H1 (cell line): Measurements from ENCODE around the gene LNX2. TPM values are rescaled to one million over a fixed set of nuclear protein-coding genes. Genes with fewer than 3 reads are reported as not detected.

Experiments
- CTCF ChIA-PET: fragments of 300-600 bp; sonication (Branson Sonifier 250); formaldehyde crosslinking; loops from one replicate; lab custom pipeline; 2021; ENCODE audit not compliant: partially characterized antibody; lab: Charles Lee
- POLR2A ChIA-PET: fragments of 300-600 bp; sonication (Branson Sonifier 250); formaldehyde crosslinking; loops from one replicate; lab custom pipeline; 2021; ENCODE audit warnings: inconsistent platforms; ENCODE audit not compliant: partially characterized antibody; lab: Charles Lee
- DNase-seq, 2 experiments: peaks; one replicate each; pipeline versions ENCODE4 v3.0.0 to v3.0.0-alpha.2; 2010 to 2022; ENCODE audit warnings: low spot score in 2 of 2, low read depth in 1 of 2, mixed read lengths in 1 of 2
- FAIRE-seq: peaks from 2 replicates; lab custom pipeline; 2011; peaks lifted over from hg19 to GRCh38; lab: Jason Lieb, UNC
- H2AFZ ChIP-seq: 2 replicates; pipeline ENCODE4 v1.8.1; 2012; ENCODE audit warnings: low read length, inconsistent platforms
- H2AK5ac ChIP-seq: 2 replicates; pipeline ENCODE4 v1.6.1; 2013; ENCODE audit warnings: low read depth, low read length
- H2BK120ac ChIP-seq: replicated peaks from 2 replicates; pipeline ENCODE3; 2013; ENCODE audit warnings: low read depth, low read length, inconsistent platforms
- H2BK12ac ChIP-seq: 2 replicates; pipeline ENCODE4 v1.6.1; 2013; ENCODE audit warnings: low read depth, low read length
- H2BK15ac ChIP-seq: 2 replicates; pipeline ENCODE4 v1.6.1; 2013; ENCODE audit warnings: low read length
- H2BK20ac ChIP-seq: 2 replicates; pipeline ENCODE4 v1.6.1; 2013; ENCODE audit warnings: low read length
- H2BK5ac ChIP-seq: 2 replicates; pipeline ENCODE4 v1.6.1; 2013; ENCODE audit warnings: low read depth, low read length
- H3K14ac ChIP-seq: 2 replicates; pipeline ENCODE4 v1.6.1; 2013; ENCODE audit warnings: inconsistent platforms; ENCODE audit not compliant: insufficient read length
- H3K18ac ChIP-seq: 2 replicates; pipeline ENCODE4 v1.6.1; 2013; ENCODE audit warnings: low read length; ENCODE audit errors: extremely low read depth
- H3K23ac ChIP-seq: 2 replicates; pipeline ENCODE4 v1.6.1; 2013; ENCODE audit warnings: inconsistent platforms; ENCODE audit not compliant: insufficient read length
- H3K23me2 ChIP-seq: 2 replicates; pipeline ENCODE4 v1.6.1; 2013; ENCODE audit warnings: low read depth, low read length
- H3K27ac ChIP-seq: 2 replicates; pipeline ENCODE4 v1.6.1; 2011; ENCODE audit warnings: low read depth, low read length, inconsistent platforms
- H3K27me3 ChIP-seq, 4 experiments: replicated peaks in 1 of 4; 1 replicate in 1 of 4; 2 replicates in 3 of 4; pipeline versions ENCODE4 v1.6.1 to v1.8.1; 2011 to 2013; ENCODE audit warnings: low read length in 3 of 4, mild to moderate bottlenecking in 3 of 4, inconsistent platforms in 2 of 4, mixed read lengths in 2 of 4, moderate library complexity in 1 of 4; ENCODE audit not compliant: control insufficient read depth in 3 of 4, insufficient read depth in 3 of 4; ENCODE audit errors: extremely low read depth in 1 of 4
- H3K36me3 ChIP-seq, 4 experiments: 2 replicates each; pipeline versions ENCODE4 v1.6.1 to v1.8.1; 2011 to 2013; ENCODE audit warnings: mild to moderate bottlenecking in 4 of 4, low read length in 3 of 4, moderate library complexity in 2 of 4, control low read depth in 1 of 4, inconsistent platforms in 1 of 4; ENCODE audit not compliant: insufficient read depth in 4 of 4, control insufficient read depth in 2 of 4
- H3K4ac ChIP-seq: replicated peaks from 2 replicates; pipeline ENCODE3; 2013; ENCODE audit warnings: low read length, low read depth, mixed read lengths, inconsistent platforms; ENCODE audit not compliant: insufficient read length
- H3K4me1 ChIP-seq, 4 experiments: replicated peaks in 1 of 4; 1 replicate in 1 of 4; 2 replicates in 3 of 4; pipeline versions ENCODE4 v1.6.1 to v1.8.1; 2011 to 2013; ENCODE audit warnings: low read length in 3 of 4, inconsistent platforms in 2 of 4, mixed read lengths in 1 of 4; ENCODE audit not compliant: insufficient read depth in 4 of 4, control insufficient read depth in 3 of 4
- H3K4me2 ChIP-seq, 2 experiments: 2 replicates each; pipeline versions ENCODE4 v1.6.1 to v1.8.1; 2011 to 2013; ENCODE audit warnings: low read depth in 2 of 2, low read length in 2 of 2, control low read depth in 1 of 2, inconsistent platforms in 1 of 2, mild to moderate bottlenecking in 1 of 2; ENCODE audit not compliant: insufficient read depth in 1 of 2
- H3K4me3 ChIP-seq, 4 experiments: fragments of 200-600, 300-600 bp in 1 of 4; sonication (generic), shearing (Covaris generic), sonication (Bioruptor Twin) in 1 of 4; 2 replicates each; pipeline versions ENCODE4 v1.5.1 to v1.8.1; 2011 to 2016; ENCODE audit warnings: low read length in 4 of 4, low read depth in 3 of 4, control low read depth in 2 of 4, inconsistent platforms in 2 of 4, mild to moderate bottlenecking in 2 of 4, mixed read lengths in 1 of 4, moderate library complexity in 1 of 4; ENCODE audit not compliant: insufficient read depth in 2 of 4; ENCODE audit errors: extremely low read depth in 1 of 4
- H3K56ac ChIP-seq: replicated peaks from 2 replicates; pipeline ENCODE3; 2013; ENCODE audit warnings: low read depth, mild to moderate bottlenecking, mixed read lengths, low read length, inconsistent platforms; ENCODE audit not compliant: insufficient read length
- H3K79me1 ChIP-seq: 2 replicates; pipeline ENCODE4 v1.6.1; 2013; ENCODE audit warnings: low read depth, low read length, control low read depth
- H3K79me2 ChIP-seq, 2 experiments: 2 replicates each; pipeline versions ENCODE4 v1.6.1 to v1.8.1; 2012 to 2013; ENCODE audit warnings: low read length in 2 of 2, mild to moderate bottlenecking in 2 of 2, inconsistent platforms in 1 of 2; ENCODE audit not compliant: insufficient read depth in 2 of 2, control insufficient read depth in 1 of 2
- H3K9ac ChIP-seq, 4 experiments: replicated peaks in 1 of 4; 1 replicate in 1 of 4; 2 replicates in 3 of 4; pipeline versions ENCODE4 v1.6.1 to v1.8.1; 2011 to 2013; ENCODE audit warnings: low read depth in 3 of 4, low read length in 3 of 4, control low read depth in 2 of 4, mild to moderate bottlenecking in 2 of 4, moderate library complexity in 2 of 4, inconsistent platforms in 1 of 4; ENCODE audit errors: extremely low read depth in 1 of 4
- H3K9me3 ChIP-seq, 2 experiments: 2 replicates each; pipeline versions ENCODE4 v1.6.1 to v1.8.1; 2012 to 2013; ENCODE audit warnings: mild to moderate bottlenecking in 2 of 2, moderate library complexity in 2 of 2, control low read depth in 1 of 2, inconsistent platforms in 1 of 2, low read depth in 1 of 2, low read length in 1 of 2, mixed read lengths in 1 of 2; ENCODE audit not compliant: insufficient read depth in 2 of 2
- H4K20me1 ChIP-seq, 2 experiments: replicated peaks in 1 of 2; 2 replicates each; pipeline versions ENCODE3 to v1.8.1; 2011 to 2013; ENCODE audit warnings: inconsistent platforms in 2 of 2, low read length in 2 of 2, mild to moderate bottlenecking in 1 of 2; ENCODE audit not compliant: insufficient read depth in 2 of 2, control insufficient read depth in 1 of 2
- H4K5ac ChIP-seq: 2 replicates; pipeline ENCODE4 v1.6.1; 2013; ENCODE audit warnings: low read length, low read depth, mixed read lengths, inconsistent platforms; ENCODE audit not compliant: insufficient read length
- H4K8ac ChIP-seq: 2 replicates; pipeline ENCODE4 v1.8.0; 2013; ENCODE audit warnings: mild to moderate bottlenecking, moderate library complexity, low read length, inconsistent platforms; ENCODE audit not compliant: insufficient read depth; ENCODE audit errors: extremely low read depth
- H4K91ac ChIP-seq: replicated peaks from 2 replicates; pipeline ENCODE3; 2013; ENCODE audit warnings: low read length, mixed read lengths, inconsistent platforms; ENCODE audit not compliant: insufficient read length
- CTBP2 ChIP-seq: IDR thresholded peaks from 2 replicates; pipeline ENCODE4 v1.7.0; 2011; ENCODE audit warnings: borderline replicate concordance, mild to moderate bottlenecking, moderate library complexity, mixed read lengths, low read length; ENCODE audit not compliant: insufficient read depth, insufficient read length
- FOSL1 ChIP-seq: IDR thresholded peaks from 2 replicates; pipeline ENCODE4 v1.6.1; 2011; ENCODE audit warnings: mild to moderate bottlenecking, low read depth, low read length, moderate library complexity; ENCODE audit not compliant: insufficient read depth
- GTF2F1 ChIP-seq: IDR thresholded peaks from 2 replicates; pipeline ENCODE4 v1.6.1; 2012; ENCODE audit warnings: low read depth, low read length, improper control_type of control experiment, borderline replicate concordance
- MAFK ChIP-seq: IDR thresholded peaks from 2 replicates; pipeline ENCODE4 v1.6.1; 2012; ENCODE audit warnings: low read depth, mild to moderate bottlenecking, improper control_type of control experiment, low read length
- SIN3A ChIP-seq, 2 experiments: IDR thresholded peaks in 1 of 2; conservative IDR thresholded peaks in 1 of 2; 2 replicates each; pipeline ENCODE4 v1.6.1; 2011 to 2012; ENCODE audit warnings: low read length in 2 of 2, improper control_type of control experiment in 1 of 2, low read depth in 1 of 2, mild to moderate bottlenecking in 1 of 2
- USF2 ChIP-seq: IDR thresholded peaks from 2 replicates; pipeline ENCODE4 v1.6.1; 2011; ENCODE audit warnings: low read length, improper control_type of control experiment
- WGBS, 2 experiments: shearing (Covaris generic) in 1 of 2; methylation state at CpG; one replicate each; pipeline versions ENCODE4 v1.1.6 to v1.1.7; 2013 to 2015; ENCODE audit warnings: low lambda C conversion rate in 2 of 2, mixed read lengths in 2 of 2, inconsistent platforms in 1 of 2, low coverage in 1 of 2, missing lambda C conversion rate in 1 of 2; ENCODE audit not compliant: insufficient replicate concordance in 2 of 2, insufficient coverage in 1 of 2, insufficient read length in 1 of 2; ENCODE audit errors: extremely low coverage in 1 of 2, missing lambda C conversion rate in 1 of 2; 5-methylcytosine and 5-hydroxymethylcytosine counted together
- polyA plus RNA-seq, 7 experiments: library from polyadenylated mRNA; depleted of rRNA in 3 of 7; stranded (reverse) in 5 of 7; unstranded in 2 of 7; fragments of >200 nt in 5 of 7; fragments of 200-250 nt in 2 of 7; gene quantifications; 1 replicate in 5 of 7; 2 replicates in 1 of 7; 4 replicates in 1 of 7; pipeline versions ENCODE4 v1.2.1 to v1.2.3, GENCODE V29; 2011 to 2013; ENCODE audit warnings: missing spikeins in 2 of 7, mixed read lengths in 2 of 7
- total RNA-seq: library from RNA; stranded (reverse); fragmentation: NEBNext Ultra II Directional; extraction: Animal tissue kit (Norgen Biotek cat#: 25700); gene quantifications from 2 replicates; pipeline ENCODE4 v1.2.1, GENCODE V29; 2021
- TF ChIP-seq, protein P1 (sequence below): IDR thresholded peaks from 2 replicates; pipeline ENCODE4 v1.6.1; 2012; ENCODE audit warnings: low read length, inconsistent platforms

The LNX2 gene
- total and polyA plus RNA-seq, 2 of the 8 experiments (the other 6 are each of a cell fraction or from before 2014, with no cell fraction given): 6.4 to 13.9 TPM

- H3K14ac ChIP-seq: no peak overlapping the region
- H3K18ac ChIP-seq: no peak overlapping the region
- 0 out of 4 replicates have a peak, but pooled peaks cover 0 to 2% of the 10 kb centered on the region in 2 experiments for H3K79me2 ChIP-seq
- WGBS, 2 experiments: 77% methylated on average over 3 of the region's 3 CpGs; no CpG with 5 or more reads in 1 of the 2 experiments
- H3K23ac ChIP-seq: no peak overlapping the region
- H2AK5ac ChIP-seq: no peak overlapping the region
- no peaks in the 10 kb centered on the region for H3K23me2 ChIP-seq
- no peak overlapping the region for H2BK5ac ChIP-seq
- H4K91ac ChIP-seq: no peak overlapping the region
- no peak overlapping the region for H2AFZ ChIP-seq
- ChIA-PET POLR2A (interaction anchor here (0.9 kb wide), 1 partner anchor 9 kb away, joined by 3 read pairs; no protein-coding TSS in a partner anchor), CTCF (interaction anchor here (1.2 to 2.5 kb wide), 3 partner anchors 11 to 228 kb away, joined by 3 to 6 read pairs (median 3); no protein-coding TSS in a partner anchor)
- H2BK12ac ChIP-seq: no peak overlapping the region
- H4K8ac ChIP-seq: no peak overlapping the region
- H2BK15ac ChIP-seq: no peak overlapping the region
- H3K27ac ChIP-seq: no peak overlapping the region
- H2BK120ac ChIP-seq: no peak overlapping the region
- peaks cover 13 to 27% (median 20%) of the 10 kb centered on the region in 4 experiments for H3K36me3 ChIP-seq
- H3K4ac ChIP-seq: no peak overlapping the region
- TF ChIP-seq GTF2F1 (no peak), MAFK (no peak), USF2 (no peak), CTBP2 (no peak), SIN3A (conservative IDR thresholded peaks at IDR 0.05 in 1 of 2, IDR thresholded peaks at IDR 0.05 in 1 of 2; ENCODE audit: low read depth in 1 of 2, low read length in 2 of 2) (no peak), FOSL1 (no peak)
- TF ChIP-seq, protein P1, sequence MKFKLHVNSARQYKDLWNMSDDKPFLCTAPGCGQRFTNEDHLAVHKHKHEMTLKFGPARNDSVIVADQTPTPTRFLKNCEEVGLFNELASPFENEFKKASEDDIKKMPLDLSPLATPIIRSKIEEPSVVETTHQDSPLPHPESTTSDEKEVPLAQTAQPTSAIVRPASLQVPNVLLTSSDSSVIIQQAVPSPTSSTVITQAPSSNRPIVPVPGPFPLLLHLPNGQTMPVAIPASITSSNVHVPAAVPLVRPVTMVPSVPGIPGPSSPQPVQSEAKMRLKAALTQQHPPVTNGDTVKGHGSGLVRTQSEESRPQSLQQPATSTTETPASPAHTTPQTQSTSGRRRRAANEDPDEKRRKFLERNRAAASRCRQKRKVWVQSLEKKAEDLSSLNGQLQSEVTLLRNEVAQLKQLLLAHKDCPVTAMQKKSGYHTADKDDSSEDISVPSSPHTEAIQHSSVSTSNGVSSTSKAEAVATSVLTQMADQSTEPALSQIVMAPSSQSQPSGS: no peak
- peaks cover 11 to 18% of the 10 kb centered on the region in 2 experiments for H3K9me3 ChIP-seq
- no peak overlapping the region for H4K5ac ChIP-seq
- no peak overlapping the region for H3K4me3 ChIP-seq
- H3K4me2 ChIP-seq: no peak overlapping the region
- no peak overlapping the region for H3K9ac ChIP-seq
- H3K56ac ChIP-seq: no peak overlapping the region
- H2BK20ac ChIP-seq: no peak overlapping the region
- DNase-seq: no peak
- FAIRE-seq: no peak
- peaks cover 0 to 2% of the 10 kb centered on the region in 2 experiments for H4K20me1 ChIP-seq
- H3K27me3 ChIP-seq: no peaks in the 10 kb centered on the region
- H3K4me1 ChIP-seq: no peaks in the 10 kb centered on the region
- H3K79me1 ChIP-seq: no peaks in the 10 kb centered on the region
Observed at GRCh38 chr13:27654059-27654458, 33.7 kb upstream of the LNX2 start.
